Measurements from ENCODE around the gene TMED1.
A peak's percentile ranks its signal among the peaks of the same experiment; 100 is the strongest.

DNA sequence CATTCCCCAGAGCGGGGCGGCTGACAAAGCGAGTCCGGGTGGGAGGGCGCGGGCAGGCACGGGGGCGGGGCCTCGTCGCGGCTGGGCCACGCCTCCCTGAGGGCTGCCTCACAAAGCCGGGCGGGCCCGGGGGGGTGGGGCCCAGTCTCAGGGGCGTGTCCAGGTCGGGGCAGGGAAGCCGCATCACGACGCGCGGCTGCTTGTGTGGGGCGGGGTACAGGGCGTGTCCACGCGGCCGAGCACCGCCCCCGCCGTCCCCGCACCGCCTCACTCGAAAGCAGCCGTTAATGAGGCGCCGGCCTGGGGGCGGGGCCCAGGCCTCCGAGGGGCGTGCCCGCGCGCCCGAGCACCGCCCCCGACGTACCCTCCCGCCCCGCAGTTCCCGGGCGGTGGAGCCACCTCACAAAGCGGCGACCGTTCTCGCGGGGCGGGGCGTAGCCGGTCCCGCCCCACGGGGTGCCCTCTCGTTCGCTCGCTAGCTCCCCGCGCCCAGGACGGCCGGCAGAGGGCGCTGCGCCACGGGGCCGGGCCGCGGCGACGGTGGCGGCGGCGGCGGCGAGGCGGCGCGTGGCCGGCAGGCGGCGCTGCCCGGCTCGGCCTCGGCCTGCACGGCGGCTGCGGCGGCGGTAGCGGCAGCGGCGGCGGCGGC lies 35.1 kb upstream of the TMED1 start, which contains the start of gene CARM1:
- TF ChIP-seq, protein P1, sequence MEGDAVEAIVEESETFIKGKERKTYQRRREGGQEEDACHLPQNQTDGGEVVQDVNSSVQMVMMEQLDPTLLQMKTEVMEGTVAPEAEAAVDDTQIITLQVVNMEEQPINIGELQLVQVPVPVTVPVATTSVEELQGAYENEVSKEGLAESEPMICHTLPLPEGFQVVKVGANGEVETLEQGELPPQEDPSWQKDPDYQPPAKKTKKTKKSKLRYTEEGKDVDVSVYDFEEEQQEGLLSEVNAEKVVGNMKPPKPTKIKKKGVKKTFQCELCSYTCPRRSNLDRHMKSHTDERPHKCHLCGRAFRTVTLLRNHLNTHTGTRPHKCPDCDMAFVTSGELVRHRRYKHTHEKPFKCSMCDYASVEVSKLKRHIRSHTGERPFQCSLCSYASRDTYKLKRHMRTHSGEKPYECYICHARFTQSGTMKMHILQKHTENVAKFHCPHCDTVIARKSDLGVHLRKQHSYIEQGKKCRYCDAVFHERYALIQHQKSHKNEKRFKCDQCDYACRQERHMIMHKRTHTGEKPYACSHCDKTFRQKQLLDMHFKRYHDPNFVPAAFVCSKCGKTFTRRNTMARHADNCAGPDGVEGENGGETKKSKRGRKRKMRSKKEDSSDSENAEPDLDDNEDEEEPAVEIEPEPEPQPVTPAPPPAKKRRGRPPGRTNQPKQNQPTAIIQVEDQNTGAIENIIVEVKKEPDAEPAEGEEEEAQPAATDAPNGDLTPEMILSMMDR (IDR thresholded peaks at IDR 0.05), result peak; percentile 30 to 61 (median 42)
- TF ChIP-seq POLR2A (IDR thresholded peaks at IDR 0.05), result no peak

Data from vagina (tissue), 2 donors.